Measurements from ENCODE around the gene TRAPPC3. TPM values are rescaled to one million over a fixed set of nuclear protein-coding genes. Genes with fewer than 3 reads are reported as not detected.
A peak's percentile ranks its signal among the peaks of the same experiment; 100 is the strongest.

TRAPPC3 gene
- total RNA-seq, 1 donor = 80.8 TPM

GRCh38 chr1:36134031-36134430 lies 15.3 kb downstream of the TRAPPC3 start:
- no peak for DNase-seq (ENCODE audit: low read depth)
- TF ChIP-seq CTCF (IDR thresholded peaks at IDR 0.05; ENCODE audit: insufficient read depth, low read length) = no peak
- H3K4me3 ChIP-seq (ENCODE audit: low read depth, low read length) = no peak overlapping the region

DNA sequence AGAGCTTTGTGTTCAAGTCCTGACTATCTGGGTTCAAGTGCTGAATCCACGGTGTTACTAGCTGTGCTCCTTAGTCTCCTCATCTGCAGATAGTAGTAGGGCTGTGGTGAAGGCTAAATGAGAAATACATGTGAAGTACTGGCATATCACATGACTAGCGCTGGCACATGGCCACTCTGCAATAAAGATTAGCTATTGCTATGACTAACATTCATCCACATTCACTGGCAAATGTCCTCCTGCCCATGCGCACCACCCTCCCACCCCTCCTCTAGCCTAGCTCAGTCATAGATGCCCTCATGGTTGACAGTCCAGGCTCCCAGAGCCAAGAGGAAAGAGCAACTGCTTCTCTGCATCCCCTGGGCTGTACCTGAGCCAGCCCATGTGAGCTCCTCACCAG lies 15.8 kb downstream of the TRAPPC3 start:
- DNase-seq (ENCODE audit: low read depth) = peak; percentile 98
- no peak for TF ChIP-seq CTCF (IDR thresholded peaks at IDR 0.05; ENCODE audit: insufficient read depth, low read length)
- H3K4me3 ChIP-seq (ENCODE audit: low read depth, low read length) = no peak overlapping the region

- H3K4me3 ChIP-seq (ENCODE audit: low read depth, low read length) = no peak overlapping the region
- no peak for TF ChIP-seq CTCF (IDR thresholded peaks at IDR 0.05; ENCODE audit: insufficient read depth, low read length)
- DNase-seq (ENCODE audit: low read depth) = no peak
These were observed 17.3 kb downstream of the TRAPPC3 start for GRCh38 chr1:36132029-36132428.

DNA sequence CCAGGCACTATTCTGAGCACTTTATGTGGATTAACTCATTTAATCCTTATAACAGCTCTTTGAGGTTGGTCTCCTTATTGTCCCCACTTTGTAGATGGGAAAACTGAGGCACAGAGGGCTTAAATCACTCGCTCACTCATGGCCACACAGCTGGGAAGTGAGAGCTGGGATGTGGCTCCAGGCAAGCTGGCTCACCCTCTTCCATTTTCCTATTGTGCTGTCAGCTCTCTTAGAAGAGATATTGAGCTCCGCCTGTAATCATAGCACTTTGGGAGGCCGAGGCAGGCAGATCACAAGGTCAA lies 20.4 kb downstream of the TRAPPC3 start:
- TF ChIP-seq CTCF (IDR thresholded peaks at IDR 0.05; ENCODE audit: insufficient read depth, low read length) = no peak
- no peak overlapping the region for H3K4me3 ChIP-seq (ENCODE audit: low read depth, low read length)
- no peak for DNase-seq (ENCODE audit: low read depth)

- no peak for DNase-seq (ENCODE audit: low read depth)
- no peak for TF ChIP-seq CTCF (IDR thresholded peaks at IDR 0.05; ENCODE audit: insufficient read depth, low read length)
- no peak overlapping the region for H3K4me3 ChIP-seq (ENCODE audit: low read depth, low read length)
These were observed 21.0 kb downstream of the TRAPPC3 start for GRCh38 chr1:36128126-36128904.

DNA sequence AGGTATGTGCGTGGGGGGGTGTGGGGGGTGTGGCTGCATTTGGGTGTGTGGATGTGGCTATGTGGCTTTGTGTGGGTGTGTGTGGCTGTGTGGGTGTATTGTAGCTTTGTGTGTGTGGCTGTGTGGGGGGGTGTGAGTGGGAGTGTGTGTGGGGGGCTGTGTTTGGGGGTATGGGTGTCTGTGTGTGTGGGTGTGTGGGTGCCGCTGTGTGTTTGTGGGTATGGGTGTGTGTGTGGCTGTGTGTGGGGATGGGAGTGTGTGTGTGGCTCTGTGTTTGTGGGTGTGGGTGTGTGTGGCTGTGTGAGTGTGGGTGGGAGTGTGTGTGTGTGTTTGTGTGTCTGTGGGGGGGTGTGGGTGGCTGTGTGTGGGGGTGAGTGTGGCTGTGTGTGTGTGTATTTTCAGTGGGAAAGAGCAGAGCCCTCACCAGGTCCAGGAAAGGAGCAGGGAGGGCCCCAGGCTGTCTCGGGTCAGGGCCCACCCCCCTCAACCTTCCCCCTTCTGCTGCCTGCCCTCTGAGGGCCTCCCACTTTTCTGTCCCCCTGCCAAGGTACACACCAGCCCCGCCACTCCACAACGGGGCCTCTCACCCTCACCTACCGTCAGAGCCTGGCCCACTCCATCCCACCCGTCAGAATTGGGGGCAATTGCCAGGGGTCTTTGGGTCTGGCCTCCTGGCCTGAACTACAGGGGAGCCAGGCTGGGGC lies 22.3 kb downstream of the TRAPPC3 start:
- no peak for TF ChIP-seq CTCF (IDR thresholded peaks at IDR 0.05; ENCODE audit: insufficient read depth, low read length)
- no peak overlapping the region for H3K4me3 ChIP-seq (ENCODE audit: low read depth, low read length)
- DNase-seq (ENCODE audit: low read depth) = no peak

All from fibroblast of the aortic adventitia (primary cell).